ENCODE results near the gene DHRSX.

- TF ChIP-seq CTCF (conservative IDR thresholded peaks at IDR 0.05 in 1 of 2, IDR thresholded peaks at IDR 0.05 in 1 of 2; ENCODE audit: extremely low read depth in 1 of 2, insufficient read depth in 1 of 2, low read depth in 1 of 2, low read length in 2 of 2) (no peak), EZH2 (IDR thresholded peaks at IDR 0.05; ENCODE audit: borderline replicate concordance, low read length) (no peak)
Observed at GRCh38 chrX:2546496-2546895, 45.7 kb upstream of the DHRSX start.
